Iris pigment epithelial cell (primary cell): Measurements from ENCODE around the gene MESP1.

Source experiments
- DNase-seq: peaks from one replicate; pipeline ENCODE4 v3.0.0-alpha.2; 2011; ENCODE audit warnings: low read depth

MESP1 gene

DNA sequence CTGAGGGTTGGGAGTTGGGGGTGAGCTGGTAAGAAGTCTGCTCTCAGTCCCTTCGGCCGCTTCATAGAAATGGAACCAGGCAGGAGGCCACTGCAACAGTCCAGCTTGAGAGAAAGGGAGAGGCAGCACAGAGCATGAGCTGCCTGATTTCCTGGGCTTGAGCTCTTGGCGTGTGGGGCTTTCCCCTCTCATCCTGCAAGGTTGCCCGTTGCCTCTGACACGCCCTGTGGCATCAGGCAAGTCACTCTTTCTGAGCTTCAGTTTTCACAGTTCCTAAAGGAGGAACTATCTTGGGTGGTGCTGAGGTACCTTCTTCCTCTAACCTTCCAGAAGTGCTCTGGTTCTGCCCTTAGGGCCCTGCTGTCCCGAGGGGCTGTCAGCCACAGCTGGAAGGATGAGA is 30.0 kb upstream of the MESP1 start:
- DNase-seq = no peak

DNA sequence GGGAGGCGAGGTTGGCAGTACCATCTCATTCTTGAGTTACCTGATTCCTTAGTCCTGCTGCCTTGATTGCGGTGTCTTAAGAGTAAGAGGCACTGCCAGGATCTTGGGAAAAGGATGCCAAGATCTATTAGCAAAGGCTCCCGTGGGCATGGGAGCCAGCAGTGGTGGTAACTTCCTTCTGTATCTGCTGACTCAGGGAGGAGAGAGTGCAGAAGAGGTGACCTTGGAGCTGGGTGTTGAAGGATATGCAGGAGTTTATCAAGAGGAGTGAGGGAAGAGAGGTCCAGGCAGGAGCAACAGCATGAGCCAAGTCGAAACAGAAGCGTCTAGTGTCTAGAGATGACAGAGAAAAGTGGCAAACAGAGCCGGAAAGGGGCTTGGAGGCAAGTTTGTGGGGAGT is 29.6 kb upstream of the MESP1 start:
- DNase-seq = no peak

DNA sequence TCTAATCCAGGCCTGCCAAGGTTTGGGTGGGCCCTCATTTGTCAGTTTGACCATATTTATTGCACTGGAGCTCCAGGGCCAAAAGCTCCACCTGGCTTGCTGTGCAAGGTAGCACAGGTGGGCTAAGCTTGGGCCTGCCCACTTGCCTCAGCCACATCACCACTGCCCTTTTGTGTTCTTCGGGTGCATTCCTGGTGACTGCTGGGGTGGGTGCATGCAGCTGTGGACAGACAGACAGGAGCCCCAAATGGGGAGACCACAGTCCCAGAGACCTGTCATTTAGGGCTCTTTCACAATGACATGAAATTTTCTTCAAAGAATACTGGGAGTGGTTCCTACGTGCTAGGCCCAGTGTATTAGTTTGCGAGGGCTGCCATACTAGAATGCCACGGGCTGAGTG is 27.8 kb upstream of the MESP1 start:
- DNase-seq = no peak

DNA sequence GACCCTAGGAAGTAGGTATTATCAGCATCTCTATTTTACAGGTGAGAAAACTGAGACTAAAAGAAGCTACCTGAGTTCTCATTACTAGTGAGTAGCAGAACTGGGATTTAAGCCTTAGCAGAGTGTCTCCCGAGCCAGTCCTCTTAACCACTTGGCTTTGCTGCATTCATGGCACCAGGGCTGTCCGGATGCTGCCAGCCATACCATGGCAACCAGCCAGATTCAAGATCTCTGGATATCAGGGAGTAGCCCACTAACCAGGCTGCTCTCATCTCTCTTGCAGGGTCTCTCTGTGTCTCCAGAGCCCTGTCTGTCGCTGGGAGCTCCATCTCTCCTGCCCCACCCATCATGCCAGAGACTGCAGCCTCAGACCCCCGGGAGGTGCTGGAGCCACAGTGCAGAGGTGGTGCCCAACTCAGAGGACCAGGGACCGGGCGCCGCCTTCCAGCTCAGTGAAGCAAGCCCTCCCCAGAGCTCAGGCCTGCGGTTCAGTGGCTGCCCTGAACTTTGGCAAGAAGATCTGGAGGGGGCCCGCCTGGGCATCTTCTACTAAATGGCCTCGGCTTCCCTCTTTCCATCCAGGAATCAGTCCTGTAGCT is 26.8 kb upstream of the MESP1 start:
- no peak for DNase-seq

DNA sequence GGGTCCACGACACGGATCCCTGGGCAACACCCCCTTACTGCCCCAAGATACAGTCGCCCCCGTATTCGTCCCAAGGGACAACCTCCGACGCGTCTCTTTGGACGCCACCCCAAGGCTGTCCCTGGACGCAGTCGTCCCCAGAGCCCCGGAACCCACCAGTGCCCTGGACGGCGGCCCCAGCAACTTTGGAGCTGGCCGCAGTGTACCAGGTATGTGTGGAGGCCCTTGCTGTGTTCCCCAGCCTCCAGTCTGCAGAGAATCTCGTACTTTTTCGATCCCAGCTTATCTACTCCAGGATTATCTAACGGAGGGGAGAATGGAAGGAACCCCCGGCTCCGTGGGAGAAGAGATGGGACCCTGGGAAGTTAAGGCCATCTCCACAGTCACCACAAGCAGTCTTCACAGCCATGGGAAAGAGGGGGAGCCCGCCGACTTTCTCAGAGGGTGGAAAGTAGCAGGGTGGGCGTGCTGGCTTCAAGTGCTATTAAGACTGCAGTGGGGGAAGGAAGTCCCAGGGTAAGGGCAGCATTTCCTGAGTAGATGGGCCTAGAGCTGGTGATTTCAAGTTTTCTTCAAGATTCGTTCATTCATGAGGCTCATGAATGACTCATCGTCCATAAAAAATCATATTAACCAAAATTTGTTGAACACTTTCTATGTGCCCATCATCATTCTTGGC is 26.2 kb upstream of the MESP1 start:
- DNase-seq = no peak

DNA sequence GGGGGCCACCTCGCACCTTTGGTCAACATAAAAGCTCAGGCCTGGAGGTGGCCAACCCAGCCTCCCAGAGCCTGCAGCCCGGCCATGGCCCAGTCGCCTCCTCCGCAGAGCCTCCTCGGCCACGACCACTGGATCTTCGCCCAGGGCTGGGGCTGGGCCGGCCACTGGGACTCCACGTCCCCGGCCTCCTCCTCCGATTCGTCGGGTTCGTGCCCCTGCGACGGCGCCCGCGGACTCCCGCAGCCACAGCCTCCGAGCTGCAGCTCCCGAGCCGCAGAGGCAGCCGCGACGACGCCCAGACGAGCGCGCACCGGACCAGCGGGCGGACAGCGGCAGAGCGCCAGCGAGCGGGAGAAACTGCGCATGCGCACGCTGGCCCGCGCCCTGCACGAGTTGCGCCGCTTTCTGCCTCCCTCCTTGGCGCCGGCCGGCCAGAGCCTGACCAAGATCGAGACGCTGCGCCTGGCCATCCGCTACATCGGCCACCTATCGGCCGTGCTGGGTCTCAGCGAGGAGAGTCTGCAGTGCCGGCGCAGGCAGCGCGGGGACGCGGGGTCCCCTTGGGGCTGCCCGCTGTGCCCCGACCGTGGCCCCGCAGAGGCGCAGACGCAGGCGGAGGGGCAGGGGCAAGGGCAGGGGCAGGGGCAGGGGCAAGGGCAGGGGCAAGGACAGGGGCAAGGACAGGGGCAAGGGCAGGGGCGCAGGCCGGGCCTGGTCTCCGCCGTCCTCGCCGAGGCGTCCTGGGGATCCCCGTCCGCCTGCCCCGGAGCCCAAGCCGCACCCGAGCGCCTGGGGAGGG is 25.4 kb upstream of the MESP1 start, which contains the start of gene MESP2:
Gene MESP2 (plus strand): TSS at position 59 of the 799 bp plus-strand sequence. CDS start 26 bp downstream, at position 85.
- peak; percentile 60 for DNase-seq

DNA sequence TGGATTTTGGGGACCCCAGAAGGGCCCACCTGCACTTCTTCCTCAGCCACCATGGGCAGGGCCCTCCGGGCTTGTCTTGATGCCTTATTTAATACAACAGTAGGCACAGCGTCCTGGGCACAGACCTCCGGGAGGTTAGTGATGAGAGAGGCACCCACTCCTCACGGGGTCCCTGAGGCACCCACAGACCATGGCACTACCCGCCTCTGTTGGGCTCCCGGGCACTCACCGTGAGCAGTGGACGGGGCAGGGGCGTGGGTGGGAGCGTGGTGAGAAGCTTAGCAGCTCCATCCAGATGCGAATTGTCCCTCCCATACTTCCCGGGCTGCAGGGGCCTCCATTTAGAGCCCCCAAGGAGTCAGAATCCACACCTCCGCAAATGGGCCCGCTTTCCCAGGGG is 24.8 kb upstream of the MESP1 start:
- no peak for DNase-seq

DNA sequence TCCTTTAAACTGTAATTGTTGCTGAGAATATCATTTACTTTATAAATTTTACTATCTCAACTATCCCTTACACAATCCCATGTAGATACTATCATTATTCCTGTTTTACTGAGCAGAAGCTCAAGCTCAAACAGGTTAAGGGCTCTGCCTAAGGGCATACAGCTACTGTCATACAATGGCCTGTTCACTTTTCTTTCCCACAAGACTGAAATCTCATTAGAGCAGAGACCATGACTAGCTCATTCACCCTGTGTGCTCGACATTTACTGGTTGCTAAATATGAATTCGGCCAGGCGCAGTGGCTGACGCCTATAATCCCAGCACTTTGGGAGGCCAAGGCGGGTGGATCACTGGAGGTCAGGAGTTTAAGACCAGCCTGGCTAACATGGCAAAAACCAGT is 23.4 kb upstream of the MESP1 start:
- DNase-seq = no peak

DNA sequence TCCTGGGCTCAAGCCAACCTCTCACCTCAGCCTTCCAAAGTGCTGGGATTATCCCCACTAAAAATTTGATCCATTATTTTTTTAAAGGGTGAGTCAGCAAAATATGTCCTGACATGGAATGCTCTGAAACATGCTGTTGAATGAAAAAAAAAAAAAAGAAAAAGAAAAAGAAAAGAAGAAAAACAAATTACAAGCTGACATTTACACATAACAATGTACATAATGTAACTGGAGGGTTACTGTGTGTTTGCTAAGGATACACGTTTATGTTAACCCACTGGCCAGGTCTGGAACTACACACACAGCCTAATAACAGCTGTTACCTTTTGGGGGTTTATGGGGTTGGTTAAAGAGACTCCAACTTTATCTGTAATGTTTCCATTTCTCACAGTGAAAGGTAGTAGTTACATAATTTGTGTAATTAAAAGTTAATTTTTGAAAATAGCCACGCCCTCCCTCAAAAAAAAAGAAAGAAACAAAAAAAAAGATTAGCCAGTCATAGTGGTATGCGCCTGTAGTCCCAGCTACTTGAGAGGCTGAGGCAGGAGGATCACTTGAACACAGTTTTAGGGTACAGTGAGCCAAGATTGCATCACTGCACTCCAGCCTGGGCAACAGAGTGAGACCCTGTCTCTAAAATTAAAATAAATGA is 22.0 kb upstream of the MESP1 start:
- DNase-seq = peak; percentile 49

DNA sequence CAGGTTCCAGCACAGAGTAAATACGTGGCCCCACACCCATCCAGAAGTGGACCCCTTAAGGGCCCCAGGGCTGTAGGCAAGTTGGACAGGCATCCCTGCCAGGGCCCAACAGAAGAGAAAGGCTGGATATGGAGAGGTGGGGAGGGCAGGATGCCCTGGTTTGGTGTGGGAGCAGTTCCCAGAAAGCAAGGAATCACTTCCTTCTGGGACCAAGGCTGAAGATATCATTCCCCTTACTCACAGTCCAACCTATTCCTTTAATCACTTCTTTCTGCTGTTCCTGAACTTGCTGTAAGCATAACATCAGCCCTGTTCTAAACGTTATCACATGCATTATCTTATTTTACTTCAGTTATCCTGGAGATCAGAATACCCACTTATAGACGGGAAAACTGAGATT is 19.0 kb upstream of the MESP1 start:
- DNase-seq = peak; percentile 23

DNA sequence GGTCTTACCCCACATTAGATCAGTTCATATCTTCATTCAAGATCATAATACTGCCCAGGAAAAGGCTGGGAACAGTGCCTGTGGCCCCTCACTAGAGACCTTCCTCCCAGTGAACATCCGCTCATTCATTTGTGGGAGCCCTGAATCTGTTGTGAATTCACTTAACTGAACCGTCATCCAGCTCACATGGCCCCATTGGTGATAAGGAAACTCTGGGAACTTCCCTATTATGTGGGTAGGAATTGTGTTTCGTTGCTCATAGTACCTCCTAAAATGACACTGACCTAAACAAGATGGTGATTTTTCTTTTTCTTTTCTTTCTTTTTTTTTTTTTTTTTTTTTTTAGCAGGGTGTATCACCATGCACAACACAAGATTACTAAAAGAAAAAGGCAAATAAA is 18.3 kb upstream of the MESP1 start:
- no peak for DNase-seq

DNA sequence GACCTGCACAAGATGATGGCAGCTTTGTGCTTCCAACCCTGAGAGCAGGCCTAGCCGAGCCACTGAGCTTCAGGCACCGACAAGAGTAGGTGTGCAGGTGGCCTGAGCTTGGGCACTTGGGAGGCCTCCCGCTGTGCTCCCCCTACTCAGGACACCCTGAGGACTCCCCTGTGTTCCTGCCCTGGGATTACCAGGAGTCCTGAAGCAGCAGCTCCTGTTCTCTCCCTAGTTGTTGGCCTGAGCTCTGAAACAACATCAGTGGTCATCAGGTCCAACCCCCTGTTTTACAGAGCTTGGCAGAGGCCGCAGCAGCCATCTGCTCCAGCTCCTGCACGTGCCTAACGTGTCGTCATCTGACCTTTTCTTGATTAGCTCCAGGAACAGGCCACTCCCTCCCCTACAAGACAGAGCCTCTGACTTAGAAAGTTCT is 17.0 kb upstream of the MESP1 start:
- peak; percentile 53 for DNase-seq

DNA sequence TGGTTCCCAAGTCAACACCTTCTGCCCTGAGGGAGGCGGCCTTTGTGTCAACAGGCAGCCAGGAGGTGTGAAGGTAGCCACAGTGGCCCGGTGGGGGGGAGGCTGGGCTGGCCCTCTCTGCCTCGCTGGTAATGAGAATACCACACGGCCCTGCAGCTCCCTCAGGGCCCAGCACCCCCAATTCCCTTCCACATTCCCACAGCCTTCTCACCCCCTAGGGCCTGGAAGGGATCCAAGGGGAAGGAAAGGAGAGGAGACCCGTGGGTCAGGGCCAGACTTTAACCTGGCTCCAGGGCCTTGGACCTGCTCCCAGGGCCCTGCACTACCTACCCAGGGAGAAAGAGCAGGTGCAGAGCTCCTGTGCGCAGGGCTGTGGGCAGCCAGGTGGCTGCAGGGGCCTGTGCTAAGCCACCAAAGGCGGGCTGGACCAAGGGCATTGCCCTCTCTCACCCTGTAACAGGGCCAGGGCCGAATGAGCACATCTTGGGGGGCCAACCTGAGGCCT is 16.4 kb upstream of the MESP1 start:
- DNase-seq = no peak

DNA sequence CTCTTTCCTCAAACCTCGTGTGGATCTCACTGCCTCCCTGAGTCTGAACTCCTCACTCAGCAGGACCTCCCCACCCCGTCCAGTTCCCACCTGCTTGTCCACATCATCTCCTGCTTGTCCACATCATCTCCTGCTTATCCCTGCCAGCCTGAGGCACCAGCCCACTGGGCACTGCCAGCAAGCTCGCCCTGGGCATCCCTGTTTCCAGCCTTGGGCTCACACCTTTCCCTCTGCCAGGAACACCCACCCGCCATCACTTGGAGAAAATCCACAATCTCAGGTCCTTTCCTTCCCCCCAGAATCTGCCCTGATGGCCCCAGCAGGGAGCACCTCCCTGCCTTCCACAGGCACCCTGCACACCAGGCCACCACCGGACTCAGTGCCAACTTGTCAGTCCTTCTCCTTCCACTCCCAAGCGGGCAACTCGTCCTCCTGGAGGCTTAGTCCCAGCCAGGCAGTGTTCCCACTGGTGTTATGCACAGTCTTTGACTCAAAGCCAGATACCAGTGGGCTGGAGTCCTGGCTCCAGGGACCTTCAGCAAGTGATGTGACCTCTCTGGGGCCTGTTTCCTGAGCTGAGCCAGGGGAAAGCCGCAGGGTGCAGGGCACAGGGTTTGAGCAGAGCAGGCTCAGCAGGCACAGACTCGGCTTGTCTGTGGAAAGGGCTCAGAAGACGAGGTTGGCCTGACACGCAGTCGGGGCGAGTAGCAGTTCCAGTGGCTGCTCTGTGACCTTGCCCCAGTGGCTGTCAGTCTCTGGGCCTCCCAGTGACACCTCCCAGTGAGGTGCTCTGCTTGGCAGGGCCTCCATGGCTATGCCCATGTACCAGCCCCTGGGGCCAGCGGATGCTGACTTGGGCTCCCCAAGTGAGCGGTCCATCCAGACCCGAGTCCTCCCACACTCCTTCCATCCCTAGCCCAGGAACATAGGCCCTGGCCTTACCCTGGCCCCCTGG is 15.6 kb upstream of the MESP1 start:
- no peak for DNase-seq

DNA sequence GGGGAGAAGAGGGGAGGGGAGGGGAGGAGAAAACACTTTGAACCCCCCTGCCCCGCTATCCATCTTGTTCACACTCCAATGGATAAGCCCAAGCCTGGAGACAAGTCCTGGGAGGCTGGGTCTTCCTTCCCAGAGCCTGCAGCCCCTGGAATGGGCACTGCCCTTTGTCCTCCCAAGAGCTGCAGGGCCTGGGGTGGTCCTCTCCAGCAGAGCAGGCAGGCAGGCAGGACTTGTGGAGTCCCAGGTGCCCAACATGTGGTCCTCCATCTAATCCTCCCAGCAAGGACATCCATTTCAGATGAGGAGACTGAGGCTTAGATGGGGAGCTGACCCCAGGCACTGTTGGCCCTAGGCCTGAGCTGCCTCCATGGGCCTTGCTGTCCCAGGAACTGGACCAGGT is 14.6 kb upstream of the MESP1 start:
- DNase-seq = no peak

DNA sequence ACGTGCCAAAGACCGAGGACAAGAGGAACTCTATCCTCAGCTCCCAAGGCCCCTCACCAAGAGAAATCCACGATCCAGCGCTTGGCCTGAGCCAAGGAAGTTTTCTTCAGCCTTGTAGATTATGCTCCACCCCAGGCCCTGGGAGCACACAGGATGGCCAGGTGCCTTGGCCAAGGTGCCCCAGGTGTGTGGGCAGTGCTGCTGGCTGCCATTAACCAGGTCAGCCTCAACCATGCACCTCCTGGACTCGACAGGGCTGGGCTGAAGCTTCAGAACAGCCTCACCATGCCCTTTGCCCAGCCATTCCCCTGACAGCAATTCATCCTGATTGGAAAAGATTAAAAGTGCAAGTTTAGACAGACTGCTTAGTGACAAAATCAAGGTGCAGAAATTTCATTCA is 10.9 kb upstream of the MESP1 start:
- DNase-seq = no peak

DNA sequence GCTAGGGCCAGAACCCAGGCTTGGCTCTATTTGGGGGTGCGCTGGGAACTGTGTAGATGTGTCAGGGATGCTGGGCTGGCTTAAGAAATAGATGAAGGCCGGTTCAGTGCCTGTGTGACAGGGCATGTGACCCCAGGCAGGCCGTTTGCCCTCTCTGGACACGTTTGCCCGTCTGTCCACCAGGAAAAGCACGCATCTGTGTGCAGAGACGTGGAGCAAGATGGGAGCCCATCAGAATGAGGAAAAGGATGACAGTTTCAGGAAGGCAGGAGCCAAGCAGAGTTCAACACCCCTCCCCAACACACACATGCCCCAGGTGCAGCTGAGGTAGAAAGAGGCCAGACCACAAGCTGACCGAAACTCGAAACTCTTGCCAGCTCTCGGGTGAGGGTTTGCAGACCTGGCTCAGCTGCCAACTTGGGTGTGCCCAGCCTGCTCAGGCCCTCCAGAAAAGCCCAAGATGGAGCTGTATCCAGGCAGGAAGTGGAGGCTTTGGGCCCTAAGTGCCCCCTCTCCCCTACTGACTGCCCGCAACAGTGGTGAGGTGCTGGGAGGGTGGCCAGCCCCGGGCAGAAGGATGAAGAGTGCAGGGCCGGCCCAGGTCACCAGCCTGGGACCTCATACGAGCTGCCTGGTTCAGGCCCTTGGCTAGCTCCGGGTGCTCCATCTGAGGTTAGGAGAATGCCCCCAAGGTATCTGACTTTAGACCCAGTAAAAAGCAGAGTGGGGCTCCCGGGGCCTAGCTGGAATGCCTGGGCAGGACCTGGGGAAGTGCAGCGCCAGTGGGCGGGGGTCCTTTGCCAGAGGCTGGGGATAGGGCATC is 10.2 kb upstream of the MESP1 start:
- no peak for DNase-seq

DNA sequence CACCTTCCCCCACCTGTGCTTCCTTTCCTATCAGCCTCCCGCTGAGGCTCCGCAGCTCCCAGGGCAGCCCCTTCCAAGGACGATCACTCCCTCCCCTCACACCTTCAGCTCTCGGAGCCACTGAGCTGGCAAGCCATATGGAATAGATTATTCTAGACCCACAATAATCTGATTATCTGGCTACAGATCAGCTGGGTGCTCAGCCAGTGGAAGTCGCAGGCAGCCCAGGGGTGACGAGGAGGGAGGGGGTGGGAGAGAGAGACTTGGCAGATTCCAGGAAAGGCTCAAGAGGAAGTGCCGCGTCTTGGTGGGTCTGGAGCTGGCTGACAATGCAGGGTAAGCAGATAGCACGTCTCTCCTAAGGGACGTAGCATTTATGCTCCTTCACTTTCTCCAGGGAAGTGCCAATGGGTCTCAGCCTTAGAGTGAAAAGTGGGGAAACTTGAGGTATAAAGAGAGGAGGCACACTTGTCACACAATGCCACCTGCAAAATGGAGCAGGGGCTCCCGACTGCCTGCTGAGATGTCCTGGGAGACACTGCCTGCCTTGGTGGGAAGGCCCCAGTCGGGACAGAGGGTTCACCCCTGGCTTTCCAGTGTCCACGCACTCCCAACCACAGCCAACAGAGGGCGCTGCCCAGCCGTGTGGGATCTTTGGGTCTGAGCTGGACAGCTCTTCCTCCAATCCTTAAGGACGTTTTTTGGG is 9.4 kb upstream of the MESP1 start:
- peak; percentile 52 for DNase-seq

DNA sequence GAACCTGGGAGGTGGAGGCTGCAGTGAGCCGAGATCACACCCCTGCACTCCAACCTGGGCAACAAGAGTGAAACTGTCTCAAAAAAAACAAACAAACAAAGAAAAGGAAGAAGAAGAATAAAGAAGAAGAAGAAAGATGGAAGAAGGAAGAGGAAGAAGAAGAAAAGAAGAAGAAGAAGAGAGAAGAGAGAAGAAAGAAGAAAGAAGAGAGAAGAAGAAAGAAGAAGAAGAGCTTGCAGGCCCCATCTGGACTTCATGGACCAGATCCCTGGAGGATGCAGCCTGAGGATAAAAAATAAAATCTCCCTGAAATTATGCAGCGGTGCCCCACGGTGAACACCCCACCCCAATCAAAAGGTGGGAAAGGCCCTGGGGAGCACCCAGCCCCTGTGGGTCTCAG is 8.8 kb upstream of the MESP1 start:
- no peak for DNase-seq

DNA sequence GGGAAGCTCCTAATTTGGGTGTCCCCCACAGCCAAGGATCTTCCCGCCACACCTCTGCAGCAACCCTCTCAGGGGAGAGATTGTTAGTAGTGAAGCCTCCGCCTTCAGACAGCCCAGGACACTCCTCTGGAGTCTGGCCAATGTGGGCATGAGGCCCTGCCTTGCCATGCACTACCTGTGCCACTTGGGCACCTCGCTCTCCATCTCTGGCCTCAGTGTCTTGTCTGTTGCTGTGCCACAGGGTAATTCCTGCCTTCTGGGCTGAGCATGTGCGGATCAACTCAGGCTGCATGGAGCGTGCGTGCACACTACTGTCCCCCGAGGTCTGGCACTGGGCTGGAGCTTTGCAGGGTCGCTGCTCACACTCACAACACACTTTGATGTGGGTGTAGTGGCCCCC is 7.9 kb upstream of the MESP1 start:
- DNase-seq = no peak
